C4-2B (cell line): ENCODE data around the gene RRAS.

ENCODE experiments used
- H3K27ac ChIP-seq: fragments of 450-650 bp; 2 replicates; pipeline ENCODE4 v1.5.1; 2017
- ZFX ChIP-seq: fragments of 450-650 bp; IDR thresholded peaks from 2 replicates; pipeline ENCODE4 v1.6.1; 2017
- TF ChIP-seq, protein P1 (sequence below): fragments of 450-650 bp; conservative IDR thresholded peaks from 2 replicates; pipeline ENCODE4 v1.5.1; 2017; ENCODE audit warnings: mild to moderate bottlenecking

The RRAS gene

DNA sequence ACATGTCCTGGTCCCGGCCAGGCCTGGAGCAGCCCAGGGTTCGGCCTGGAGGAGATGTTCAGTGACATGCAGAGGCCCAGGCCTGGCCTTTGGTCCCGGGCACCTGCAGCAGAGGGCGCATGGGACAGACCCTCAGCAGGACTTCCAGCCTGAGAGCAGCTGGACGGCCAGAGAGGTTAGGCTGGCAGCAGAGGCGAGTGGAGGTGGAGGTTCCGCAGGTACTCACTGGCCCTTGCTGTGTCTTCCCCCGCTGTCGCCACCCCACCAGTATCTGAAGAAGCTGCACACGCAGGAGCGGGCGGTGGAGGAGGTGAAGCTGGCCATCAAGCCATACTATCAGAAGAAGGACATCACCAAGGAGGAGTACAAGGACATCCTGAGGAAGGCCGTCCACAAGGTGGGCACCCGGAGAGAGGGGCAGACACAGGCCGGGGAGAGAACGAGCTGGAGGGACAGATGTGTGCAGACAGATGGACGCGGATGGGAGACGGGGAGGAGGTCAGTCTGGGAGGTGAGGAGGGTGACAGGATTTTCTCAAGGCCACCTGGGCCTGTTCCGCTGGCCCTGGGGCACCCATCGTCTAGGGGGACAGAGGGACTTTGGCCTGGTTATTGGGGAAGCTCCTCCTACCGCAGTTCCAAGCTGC is 17.7 kb upstream of the RRAS start:
- TF ChIP-seq, protein P1, sequence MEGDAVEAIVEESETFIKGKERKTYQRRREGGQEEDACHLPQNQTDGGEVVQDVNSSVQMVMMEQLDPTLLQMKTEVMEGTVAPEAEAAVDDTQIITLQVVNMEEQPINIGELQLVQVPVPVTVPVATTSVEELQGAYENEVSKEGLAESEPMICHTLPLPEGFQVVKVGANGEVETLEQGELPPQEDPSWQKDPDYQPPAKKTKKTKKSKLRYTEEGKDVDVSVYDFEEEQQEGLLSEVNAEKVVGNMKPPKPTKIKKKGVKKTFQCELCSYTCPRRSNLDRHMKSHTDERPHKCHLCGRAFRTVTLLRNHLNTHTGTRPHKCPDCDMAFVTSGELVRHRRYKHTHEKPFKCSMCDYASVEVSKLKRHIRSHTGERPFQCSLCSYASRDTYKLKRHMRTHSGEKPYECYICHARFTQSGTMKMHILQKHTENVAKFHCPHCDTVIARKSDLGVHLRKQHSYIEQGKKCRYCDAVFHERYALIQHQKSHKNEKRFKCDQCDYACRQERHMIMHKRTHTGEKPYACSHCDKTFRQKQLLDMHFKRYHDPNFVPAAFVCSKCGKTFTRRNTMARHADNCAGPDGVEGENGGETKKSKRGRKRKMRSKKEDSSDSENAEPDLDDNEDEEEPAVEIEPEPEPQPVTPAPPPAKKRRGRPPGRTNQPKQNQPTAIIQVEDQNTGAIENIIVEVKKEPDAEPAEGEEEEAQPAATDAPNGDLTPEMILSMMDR, result no peak
- TF ChIP-seq ZFX, result no peak
- no peak overlapping the region for H3K27ac ChIP-seq

DNA sequence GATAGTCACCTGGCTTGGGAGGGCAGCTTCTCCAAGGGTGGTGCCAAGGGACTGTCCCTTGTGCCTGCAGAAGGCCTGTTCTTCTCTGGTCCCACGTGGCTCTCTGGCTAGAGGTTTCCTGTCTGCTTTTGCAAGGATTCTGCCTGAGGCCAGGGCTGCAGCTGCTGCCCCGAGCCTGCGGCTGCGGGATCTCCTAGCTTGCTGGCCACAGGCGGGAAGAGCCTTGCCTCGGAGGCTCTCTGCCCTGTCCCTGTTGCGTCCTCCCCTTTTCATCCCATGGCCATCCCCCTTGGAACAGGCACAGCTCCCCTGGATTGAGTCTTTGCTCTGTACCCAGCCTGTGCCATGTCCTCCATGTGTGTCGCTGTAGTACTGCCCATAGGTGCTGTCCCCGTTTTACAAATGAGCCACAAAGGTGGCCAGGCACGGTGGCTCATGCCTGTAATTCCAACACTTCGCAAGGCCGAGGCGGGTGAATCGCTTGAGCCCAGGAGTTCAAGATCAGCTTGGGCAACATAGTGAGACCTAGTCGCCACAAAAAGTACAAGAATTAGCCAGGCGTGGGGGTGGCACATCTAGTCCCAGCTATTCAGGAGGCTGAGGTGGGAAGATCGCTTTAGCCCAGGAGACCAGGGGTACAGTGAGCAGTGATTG is 16.6 kb upstream of the RRAS start:
- H3K27ac ChIP-seq, result no peak overlapping the region

DNA sequence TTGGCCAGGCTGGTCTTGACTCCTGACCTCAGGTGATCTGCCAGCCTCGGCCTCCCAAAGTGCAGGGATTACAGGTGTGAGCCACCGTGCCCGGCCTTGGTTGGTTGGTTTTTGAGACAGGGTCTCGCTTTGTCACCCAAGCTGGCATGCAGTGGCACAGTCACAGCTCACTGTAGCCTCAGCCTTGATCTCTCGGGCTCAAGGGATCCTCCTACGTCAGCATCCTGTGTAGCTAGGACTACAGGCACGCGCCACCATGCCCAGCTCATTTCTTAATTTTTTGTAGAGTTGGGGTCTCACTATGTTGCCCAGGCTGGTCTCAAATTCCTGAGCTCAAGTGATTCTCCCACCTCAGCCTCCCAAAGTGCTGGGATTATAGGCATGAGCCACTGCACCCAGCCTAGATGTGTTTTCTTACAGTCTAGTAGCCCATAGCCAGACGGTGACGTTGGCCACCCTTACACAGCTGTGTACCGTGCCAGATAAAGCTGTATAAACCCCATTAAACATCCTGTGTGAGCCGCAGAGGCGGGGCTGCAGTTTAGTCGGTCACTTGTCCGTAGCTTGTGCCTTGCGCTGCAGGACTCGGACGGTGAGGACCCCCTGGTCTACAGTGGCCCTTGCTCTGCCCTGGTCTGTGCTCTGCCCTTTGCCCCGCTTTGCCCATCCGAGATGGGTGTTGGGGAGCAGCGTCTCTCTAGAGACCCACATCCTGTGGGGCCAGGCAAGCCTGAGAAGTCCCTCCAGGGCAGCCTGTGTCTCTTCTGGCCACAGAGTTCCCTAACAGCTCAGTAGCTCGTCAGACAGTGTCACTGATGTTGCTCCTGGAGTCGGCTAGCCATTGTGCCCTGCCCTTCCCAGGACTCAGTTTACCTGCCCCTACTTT is 15.9 kb upstream of the RRAS start:
- no peak for TF ChIP-seq ZFX
- TF ChIP-seq, protein P1, result no peak

More for the DNA sequence above, 16.6 kb upstream of the RRAS start:
- TF ChIP-seq, protein P1, result no peak
- no peak for TF ChIP-seq ZFX

DNA sequence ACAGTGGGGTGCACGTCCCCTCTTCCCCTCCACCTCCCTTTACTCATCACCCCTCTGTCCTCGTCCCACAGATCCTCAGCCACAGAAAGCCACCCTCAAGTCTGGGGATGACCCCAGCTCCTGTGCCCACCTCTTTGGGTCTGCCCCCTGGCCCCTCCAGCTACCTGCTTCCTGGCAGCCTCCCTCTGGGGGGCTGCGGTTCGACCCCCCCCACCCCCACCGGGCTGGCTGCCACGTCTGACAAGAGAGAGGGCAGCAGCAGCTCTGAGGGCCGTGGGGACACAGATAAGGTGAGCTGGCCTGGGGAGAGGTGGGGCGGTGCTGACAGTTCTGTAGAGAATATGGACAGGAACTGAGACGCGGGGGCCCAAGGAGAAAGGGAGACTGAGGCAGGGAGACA is 14.6 kb upstream of the RRAS start:
- H3K27ac ChIP-seq, result no peak overlapping the region
- TF ChIP-seq ZFX, result no peak
- TF ChIP-seq, protein P1, result no peak

More for the DNA sequence above, 15.9 kb upstream of the RRAS start:
- no peak overlapping the region for H3K27ac ChIP-seq

DNA sequence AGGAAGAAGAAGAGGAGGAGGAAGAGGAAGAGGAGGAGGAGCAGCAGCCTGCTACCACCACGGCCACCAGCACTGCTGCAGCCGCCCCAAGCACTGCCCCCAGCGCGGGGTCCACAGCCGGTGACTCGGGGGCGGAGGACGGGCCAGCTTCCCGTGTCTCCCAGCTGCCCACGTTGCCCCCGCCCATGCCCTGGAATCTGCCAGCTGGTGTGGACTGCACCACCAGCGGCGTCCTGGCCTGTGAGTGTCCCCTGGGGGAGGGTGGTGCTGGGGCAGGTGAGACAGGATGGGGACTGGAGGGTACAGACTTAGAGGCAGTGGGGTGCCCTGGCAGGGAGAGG is 13.5 kb upstream of the RRAS start:
- TF ChIP-seq, protein P1, result no peak
- no peak for TF ChIP-seq ZFX
- H3K27ac ChIP-seq, result no peak overlapping the region

DNA sequence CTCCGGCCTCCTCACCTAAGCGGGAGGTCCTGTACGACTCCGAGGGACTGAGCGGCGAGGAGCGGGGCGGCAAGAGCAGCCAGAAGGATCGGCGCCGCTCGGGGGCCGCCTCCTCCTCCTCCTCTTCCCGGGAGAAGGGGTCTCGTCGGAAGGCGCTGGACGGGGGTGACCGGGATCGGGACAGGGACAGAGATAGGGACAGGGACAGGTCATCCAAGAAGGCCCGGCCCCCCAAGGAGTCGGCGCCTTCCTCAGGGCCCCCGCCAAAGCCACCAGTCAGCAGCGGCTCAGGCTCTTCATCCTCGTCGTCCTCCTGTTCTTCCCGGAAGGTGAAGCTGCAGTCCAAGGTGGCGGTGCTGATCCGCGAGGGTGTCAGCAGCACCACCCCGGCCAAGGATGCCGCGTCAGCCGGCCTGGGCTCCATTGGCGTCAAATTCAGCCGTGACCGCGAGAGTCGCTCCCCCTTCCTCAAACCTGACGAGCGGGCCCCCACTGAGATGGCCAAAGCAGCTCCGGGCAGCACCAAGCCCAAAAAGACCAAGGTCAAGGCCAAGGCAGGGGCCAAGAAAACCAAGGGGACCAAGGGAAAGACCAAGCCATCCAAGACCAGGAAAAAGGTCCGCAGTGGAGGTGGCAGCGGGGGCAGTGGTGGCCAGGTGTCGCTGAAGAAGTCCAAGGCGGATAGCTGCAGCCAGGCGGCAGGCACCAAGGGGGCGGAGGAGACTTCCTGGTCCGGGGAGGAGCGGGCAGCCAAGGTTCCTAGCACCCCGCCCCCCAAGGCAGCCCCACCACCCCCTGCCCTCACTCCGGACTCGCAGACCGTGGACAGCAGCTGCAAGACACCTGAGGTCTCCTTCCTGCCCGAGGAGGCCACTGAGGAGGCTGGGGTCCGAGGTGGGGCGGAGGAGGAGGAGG is 12.9 kb upstream of the RRAS start:
- H3K27ac ChIP-seq, result no peak overlapping the region

More for the DNA sequence above, 12.9 kb upstream of the RRAS start:
- TF ChIP-seq, protein P1, result no peak
- no peak for TF ChIP-seq ZFX
